Neural crest cell (in vitro differentiated cells): ENCODE results near the gene PPT2. TPM values are rescaled to one million over a fixed set of nuclear protein-coding genes. Genes with fewer than 3 reads are reported as not detected.

Source experiments
- DNase-seq: peaks from one replicate; pipeline ENCODE4 v3.0.0; 2021; ENCODE audit warnings: low read depth, mixed read lengths, low spot score
- H3K27ac Mint-ChIP-seq: one replicate; pipeline ENCODE4 v1.8.0; 2021; ENCODE audit warnings: mild to moderate bottlenecking, mixed read lengths; ENCODE audit not compliant: unreplicated experiment
- H3K27me3 Mint-ChIP-seq: 2 replicates; pipeline ENCODE4 v1.8.0; 2021; ENCODE audit warnings: low read depth, mild to moderate bottlenecking, mixed read lengths
- H3K36me3 Mint-ChIP-seq: 2 replicates; pipeline ENCODE4 v1.8.0; 2021; ENCODE audit warnings: low read depth, mild to moderate bottlenecking, mixed read lengths
- H3K4me1 Mint-ChIP-seq: 2 replicates; pipeline ENCODE4 v1.8.0; 2021; ENCODE audit warnings: mixed read lengths
- H3K4me3 Mint-ChIP-seq: one replicate; pipeline ENCODE4 v1.8.0; 2021; ENCODE audit warnings: mild to moderate bottlenecking, mixed read lengths
- H3K9me3 Mint-ChIP-seq: 2 replicates; pipeline ENCODE4 v1.8.0; 2021; ENCODE audit warnings: mixed read lengths
- total RNA-seq: library from RNA; stranded (reverse); gene quantifications from 2 replicates; pipeline ENCODE4 v1.2.1, GENCODE V29; 2021
- TF ChIP-seq, protein P1 (sequence below): fragments of 200-600 bp; sonication (generic); conservative IDR thresholded peaks from 2 replicates; pipeline ENCODE4 v1.5.0; 2021; ENCODE audit warnings: antibody characterized with exemption, mild to moderate bottlenecking

PPT2 gene
- total RNA-seq, 1 donor from 2014 or later, result 60.9 TPM

DNA sequence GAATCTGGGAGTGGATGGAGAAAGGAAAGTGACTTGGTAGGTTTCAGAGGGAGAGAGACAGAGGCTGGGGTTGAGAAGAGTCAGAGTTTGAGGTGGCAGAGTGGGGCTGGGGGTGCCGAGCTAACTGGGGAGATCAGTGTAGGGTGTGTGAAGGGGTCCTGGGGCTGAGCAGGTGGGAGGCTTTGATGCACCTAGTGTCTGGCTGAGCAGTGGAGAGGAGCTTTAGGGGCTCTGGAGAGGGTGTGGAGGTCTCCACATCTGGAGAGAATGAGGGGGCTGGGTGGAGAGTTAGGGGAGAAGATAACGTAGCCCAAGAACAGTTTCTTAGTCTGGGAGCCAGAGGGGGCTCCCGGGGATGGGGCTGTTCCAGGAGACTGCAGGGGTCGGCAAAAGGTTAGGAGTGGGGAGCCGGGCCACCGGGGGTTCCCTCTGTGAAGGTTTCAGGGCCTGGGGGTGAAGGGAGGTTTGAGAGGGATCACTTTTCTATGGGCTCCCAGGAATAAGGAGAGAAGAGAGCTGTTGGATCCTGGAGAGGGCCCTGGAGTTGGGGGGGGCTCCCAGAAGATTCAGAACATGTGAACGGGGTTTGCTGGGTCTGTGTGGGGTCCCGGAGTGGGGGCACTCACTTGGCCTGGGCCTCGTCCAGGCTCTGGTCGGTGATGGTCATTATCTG lies 35.3 kb downstream of the PPT2 start:
- Mint-ChIP-seq H3K4me1 (peaks cover 67% of the 10 kb centered on the region), H3K27ac (peak overlapping the region; percentile 97), H3K36me3 (peaks cover 11% of the 10 kb centered on the region), H3K4me3 (peak overlapping the region; percentile 92), H3K27me3 (no peaks in the 10 kb centered on the region), H3K9me3 (no peaks in the 10 kb centered on the region)
- TF ChIP-seq, protein P1, sequence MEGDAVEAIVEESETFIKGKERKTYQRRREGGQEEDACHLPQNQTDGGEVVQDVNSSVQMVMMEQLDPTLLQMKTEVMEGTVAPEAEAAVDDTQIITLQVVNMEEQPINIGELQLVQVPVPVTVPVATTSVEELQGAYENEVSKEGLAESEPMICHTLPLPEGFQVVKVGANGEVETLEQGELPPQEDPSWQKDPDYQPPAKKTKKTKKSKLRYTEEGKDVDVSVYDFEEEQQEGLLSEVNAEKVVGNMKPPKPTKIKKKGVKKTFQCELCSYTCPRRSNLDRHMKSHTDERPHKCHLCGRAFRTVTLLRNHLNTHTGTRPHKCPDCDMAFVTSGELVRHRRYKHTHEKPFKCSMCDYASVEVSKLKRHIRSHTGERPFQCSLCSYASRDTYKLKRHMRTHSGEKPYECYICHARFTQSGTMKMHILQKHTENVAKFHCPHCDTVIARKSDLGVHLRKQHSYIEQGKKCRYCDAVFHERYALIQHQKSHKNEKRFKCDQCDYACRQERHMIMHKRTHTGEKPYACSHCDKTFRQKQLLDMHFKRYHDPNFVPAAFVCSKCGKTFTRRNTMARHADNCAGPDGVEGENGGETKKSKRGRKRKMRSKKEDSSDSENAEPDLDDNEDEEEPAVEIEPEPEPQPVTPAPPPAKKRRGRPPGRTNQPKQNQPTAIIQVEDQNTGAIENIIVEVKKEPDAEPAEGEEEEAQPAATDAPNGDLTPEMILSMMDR, result no peak
- DNase-seq, result no peak

DNA sequence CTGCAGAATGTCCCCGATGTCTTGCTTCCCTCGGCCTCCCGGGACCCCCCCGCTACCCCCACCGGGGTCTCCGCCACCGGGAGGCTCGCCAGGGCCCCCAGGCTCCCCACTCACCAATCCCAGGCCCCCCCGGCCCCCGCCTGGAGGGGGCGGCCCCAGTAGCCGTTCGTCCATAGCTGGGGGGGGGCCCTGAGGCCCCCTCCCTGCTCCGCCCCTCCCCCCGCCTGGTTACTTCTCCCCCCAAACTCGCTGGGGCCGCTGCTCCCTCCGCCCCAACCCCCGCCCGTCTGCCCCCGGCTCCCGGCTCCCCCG lies 35.8 kb downstream of the PPT2 start:
- Mint-ChIP-seq H3K36me3 (peaks cover 11% of the 10 kb centered on the region), H3K27ac (peak overlapping the region; percentile 97), H3K4me3 (peak overlapping the region; percentile 92), H3K27me3 (no peaks in the 10 kb centered on the region), H3K4me1 (peaks cover 71% of the 10 kb centered on the region), H3K9me3 (no peaks in the 10 kb centered on the region)
- TF ChIP-seq, protein P1, result no peak
- no peak for DNase-seq

DNA sequence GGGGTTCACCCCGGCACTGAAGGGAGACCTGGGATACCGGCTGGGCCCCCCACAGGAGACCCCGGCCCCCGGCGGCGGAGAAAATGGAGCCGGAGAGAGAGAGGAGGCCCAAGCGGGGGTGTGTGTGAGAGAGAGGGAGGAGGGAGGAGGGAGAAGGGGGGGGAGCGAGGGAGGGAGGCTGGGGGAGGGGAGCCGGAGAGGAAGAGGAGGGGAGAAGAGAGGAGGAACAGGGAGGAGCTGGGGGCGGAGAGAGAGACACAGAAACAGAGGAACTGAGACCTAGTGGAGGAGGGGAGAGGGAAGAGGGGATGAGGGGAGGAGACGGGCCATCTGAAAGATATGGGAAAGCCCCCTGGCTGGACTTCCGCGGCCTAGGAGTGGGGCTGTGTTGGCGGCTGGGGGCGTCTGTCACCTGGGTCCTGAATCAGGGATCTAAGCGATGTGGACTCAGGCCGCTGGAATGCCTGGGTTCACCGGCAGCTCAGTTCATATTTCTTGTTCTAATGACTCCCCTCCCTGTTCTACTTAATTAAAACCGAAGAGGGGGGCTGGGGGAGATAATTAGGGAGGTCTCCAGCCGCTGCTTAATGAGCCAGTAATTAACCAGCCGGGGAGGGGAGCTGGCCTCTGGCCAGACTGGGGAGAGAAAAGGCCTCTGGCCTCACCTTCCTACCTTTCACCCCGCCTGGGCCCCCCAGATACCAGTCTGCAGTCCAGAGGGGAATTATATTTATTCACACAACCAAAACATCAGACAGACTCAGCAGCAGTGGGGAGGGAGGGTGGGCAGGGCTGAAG lies 36.3 kb downstream of the PPT2 start, which contains the start of gene PBX2:
PBX2 (minus strand) TSS at position 149 of the 798 bp plus-strand sequence. CDS start 287 bp downstream, outside the sequence.
- Mint-ChIP-seq H3K4me1 (peaks cover 77% of the 10 kb centered on the region), H3K4me3 (peak within 1 kb of the TSS; percentile 92), H3K36me3 (peaks cover 11% of the 10 kb centered on the region), H3K9me3 (no peaks in the 10 kb centered on the region), H3K27me3 (no peaks in the 10 kb centered on the region), H3K27ac (peak within 1 kb of the TSS; percentile 97)
- DNase-seq, result peak; percentile 67
- TF ChIP-seq, protein P1, result no peak

DNA sequence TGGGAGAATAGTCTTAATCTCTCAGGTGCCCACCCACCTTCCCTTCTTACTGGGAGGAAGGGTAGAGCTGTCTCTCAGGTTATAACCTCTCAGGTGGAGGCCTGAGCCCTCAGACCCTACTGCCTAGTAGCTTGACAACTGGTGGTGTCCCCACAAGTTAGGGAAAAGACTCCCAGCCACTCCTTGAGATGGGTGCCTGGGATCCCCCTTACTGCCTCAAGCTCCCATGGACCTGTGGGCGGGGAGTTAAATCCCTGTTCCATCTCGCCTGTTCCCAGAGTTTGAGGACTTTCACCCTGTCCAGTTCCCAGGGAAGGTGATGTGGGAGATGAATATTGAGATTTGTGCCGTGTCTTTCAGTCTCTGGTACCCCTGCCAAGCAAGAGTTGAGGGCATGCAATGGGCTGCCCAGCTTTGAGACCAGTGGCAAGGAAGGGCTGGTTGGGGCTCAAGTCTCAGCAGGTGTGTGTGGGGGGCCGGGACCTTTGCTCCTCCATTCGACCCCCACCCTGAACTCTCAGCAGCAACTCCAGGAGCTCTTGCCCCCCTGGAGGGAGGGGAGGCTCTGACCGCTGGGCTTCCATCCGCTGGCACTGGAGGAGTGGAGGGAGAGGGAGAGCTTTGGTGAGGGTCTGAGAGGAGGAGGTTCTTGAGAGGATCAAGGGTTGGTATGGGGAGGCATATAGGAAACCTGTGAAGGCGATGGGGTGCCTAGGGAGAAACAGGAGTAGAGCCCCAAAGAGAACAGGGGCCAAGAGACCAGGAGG lies 37.2 kb downstream of the PPT2 start:
- Mint-ChIP-seq H3K4me3 (peak overlapping the region; percentile 78), H3K36me3 (peaks cover 8% of the 10 kb centered on the region), H3K27ac (peak overlapping the region; percentile 84), H3K9me3 (no peaks in the 10 kb centered on the region), H3K27me3 (no peaks in the 10 kb centered on the region), H3K4me1 (peaks cover 73% of the 10 kb centered on the region)
- DNase-seq, result no peak
- TF ChIP-seq, protein P1, result no peak
